NT2/D1 (cell line): ENCODE measurements around the gene PEX3.

Source experiments
- DNase-seq: peaks from one replicate; pipeline ENCODE4 v3.0.0-alpha.2; 2011; ENCODE audit warnings: low read depth, low spot score
- H3K27me3 ChIP-seq: 2 replicates; pipeline ENCODE4 v1.6.0; 2011; ENCODE audit warnings: mild to moderate bottlenecking; ENCODE audit not compliant: insufficient read length, insufficient read depth
- H3K36me3 ChIP-seq: 2 replicates; pipeline ENCODE4 v1.6.1; 2011; ENCODE audit warnings: mild to moderate bottlenecking, low read length, mixed read lengths; ENCODE audit not compliant: insufficient read depth, insufficient read length
- H3K4me1 ChIP-seq: 2 replicates; pipeline ENCODE4 v1.5.1; 2011; ENCODE audit not compliant: insufficient read depth, insufficient read length
- H3K4me3 ChIP-seq: 2 replicates; pipeline ENCODE4 v1.5.1; 2011; ENCODE audit warnings: low read depth; ENCODE audit not compliant: insufficient read length
- H3K9ac ChIP-seq: 2 replicates; pipeline ENCODE4 v1.6.0; 2011; ENCODE audit warnings: low read depth; ENCODE audit not compliant: insufficient read length
- H3K9me3 ChIP-seq: 2 replicates; pipeline ENCODE4 v1.5.1; 2011; ENCODE audit warnings: mild to moderate bottlenecking, low read length; ENCODE audit not compliant: insufficient read depth
- SUZ12 ChIP-seq: IDR thresholded peaks from 2 replicates; pipeline ENCODE4 v1.6.1; 2011; ENCODE audit not compliant: insufficient read length, insufficient read depth; ENCODE audit errors: extremely low read depth
- YY1 ChIP-seq: IDR thresholded peaks from 2 replicates; pipeline ENCODE4 v1.6.1; 2011; ENCODE audit not compliant: insufficient read length, insufficient read depth
- ZNF274 ChIP-seq: IDR thresholded peaks from 2 replicates; pipeline ENCODE4 v1.6.1; 2011; ENCODE audit warnings: mild to moderate bottlenecking, low read depth, low read length

PEX3 gene

DNA sequence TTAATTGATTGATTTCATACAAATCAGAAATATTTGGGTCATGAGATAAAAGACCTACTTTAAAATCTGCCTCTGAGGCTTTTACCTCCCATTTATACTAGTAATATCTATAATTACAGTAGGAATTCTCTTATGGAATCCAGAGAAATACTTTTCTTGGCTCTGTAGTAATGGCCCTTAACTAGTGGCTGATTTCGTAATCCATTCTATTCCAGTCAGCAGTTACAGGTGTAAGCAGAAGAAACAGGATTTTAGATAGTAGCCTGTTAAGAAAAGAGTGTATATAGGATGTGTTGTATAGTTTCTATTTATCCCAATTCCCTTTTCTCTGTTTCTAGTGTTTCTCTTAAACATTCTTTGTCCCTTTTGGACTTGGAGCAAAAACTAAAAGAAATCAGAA is 21.2 kb downstream of the PEX3 start:
- Histone ChIP-seq H3K4me3 (no peak overlapping the region), H3K9me3 (no peaks in the 10 kb centered on the region)
- TF ChIP-seq SUZ12, result no peak
- no peak for TF ChIP-seq ZNF274
- no peak for TF ChIP-seq YY1

DNA sequence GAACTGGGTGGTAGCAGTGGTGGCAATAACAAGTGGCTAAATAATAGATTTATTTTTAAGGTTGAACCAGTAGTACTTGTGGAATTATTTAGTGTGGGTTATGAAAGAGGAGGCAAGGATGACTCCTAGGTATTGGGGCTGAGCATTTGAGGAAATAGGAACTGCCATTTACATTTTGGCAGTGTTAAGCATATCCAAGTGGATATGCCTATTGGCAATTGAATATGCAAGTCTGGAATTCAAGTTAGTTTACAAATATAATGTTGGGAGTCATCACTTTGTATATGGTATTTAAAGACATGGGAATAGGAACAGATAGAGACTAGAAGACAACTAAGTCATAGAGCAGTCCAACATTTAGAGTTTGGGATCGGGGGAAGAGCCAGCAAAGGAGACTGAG is 25.9 kb downstream of the PEX3 start:
- Histone ChIP-seq H3K36me3 (peaks cover 5% of the 10 kb centered on the region), H3K27me3 (no peaks in the 10 kb centered on the region), H3K9ac (no peak overlapping the region), H3K4me3 (no peak overlapping the region), H3K4me1 (no peaks in the 10 kb centered on the region), H3K9me3 (no peaks in the 10 kb centered on the region)
- no peak for TF ChIP-seq SUZ12
- TF ChIP-seq YY1, result no peak
- no peak for TF ChIP-seq ZNF274
- no peak for DNase-seq

More for the DNA sequence above, 21.2 kb downstream of the PEX3 start:
- Histone ChIP-seq H3K9ac (no peak overlapping the region), H3K36me3 (peaks cover 5% of the 10 kb centered on the region), H3K27me3 (no peaks in the 10 kb centered on the region), H3K4me1 (no peaks in the 10 kb centered on the region)
- DNase-seq, result no peak

DNA sequence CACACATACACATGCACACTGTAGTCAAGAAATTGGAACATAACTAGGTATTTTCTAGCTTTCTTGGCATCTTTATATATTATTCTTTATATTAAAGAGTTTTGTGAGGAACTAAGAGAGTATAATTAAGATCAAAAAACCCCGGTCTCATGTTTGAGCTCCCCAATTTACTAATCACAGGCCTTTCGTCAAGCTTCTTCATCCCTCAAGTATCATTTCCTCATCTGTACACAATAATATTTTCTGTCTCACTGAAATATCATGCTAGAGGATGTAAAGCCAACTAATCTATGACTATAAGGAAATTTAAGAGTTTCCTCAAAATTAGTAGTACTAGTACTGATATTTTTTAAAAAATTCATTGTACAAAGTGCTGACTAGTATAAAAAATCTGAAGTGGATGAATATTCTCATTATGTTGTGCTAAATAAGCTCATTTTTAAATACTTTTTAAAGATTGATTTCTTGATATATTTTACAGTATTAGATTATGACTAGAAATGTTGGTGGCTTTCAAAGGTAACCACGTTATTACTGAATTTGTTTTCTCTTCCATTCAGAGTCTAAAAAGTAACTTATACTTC is 28.0 kb downstream of the PEX3 start:
- TF ChIP-seq SUZ12, result no peak
- no peak for TF ChIP-seq ZNF274
- no peak for TF ChIP-seq YY1
- no peak overlapping the region for H3K4me3 ChIP-seq
- no peaks in the 10 kb centered on the region for H3K9me3 ChIP-seq
- no peak for DNase-seq
- H3K4me1 ChIP-seq, result no peaks in the 10 kb centered on the region
- no peaks in the 10 kb centered on the region for H3K27me3 ChIP-seq
- H3K9ac ChIP-seq, result no peak overlapping the region
- peaks cover 5% of the 10 kb centered on the region for H3K36me3 ChIP-seq

DNA sequence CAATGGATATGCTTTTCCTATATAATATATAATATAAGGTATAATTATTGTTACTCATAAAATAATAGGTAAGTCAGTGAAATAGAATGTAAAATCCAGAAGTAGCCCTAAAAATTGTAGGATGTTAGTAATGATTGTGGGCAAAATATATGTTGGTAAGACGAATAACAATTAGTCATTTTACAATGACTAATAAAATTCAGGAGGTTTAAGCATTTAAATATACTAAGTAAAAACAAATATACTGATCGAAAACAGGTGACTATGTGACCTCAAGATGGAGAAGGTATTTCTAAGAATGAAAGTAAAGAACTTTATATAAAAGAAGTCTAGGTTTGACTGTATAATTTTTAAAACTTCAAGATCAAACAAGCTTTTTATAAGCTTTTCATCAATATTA is 32.0 kb downstream of the PEX3 start:
- no peak for DNase-seq
- no peak overlapping the region for H3K4me3 ChIP-seq
- H3K36me3 ChIP-seq, result no peaks in the 10 kb centered on the region
- no peak overlapping the region for H3K9ac ChIP-seq
- no peaks in the 10 kb centered on the region for H3K9me3 ChIP-seq
- H3K4me1 ChIP-seq, result no peaks in the 10 kb centered on the region
- H3K27me3 ChIP-seq, result no peaks in the 10 kb centered on the region
- TF ChIP-seq ZNF274 (no peak), YY1 (no peak), SUZ12 (no peak)

DNA sequence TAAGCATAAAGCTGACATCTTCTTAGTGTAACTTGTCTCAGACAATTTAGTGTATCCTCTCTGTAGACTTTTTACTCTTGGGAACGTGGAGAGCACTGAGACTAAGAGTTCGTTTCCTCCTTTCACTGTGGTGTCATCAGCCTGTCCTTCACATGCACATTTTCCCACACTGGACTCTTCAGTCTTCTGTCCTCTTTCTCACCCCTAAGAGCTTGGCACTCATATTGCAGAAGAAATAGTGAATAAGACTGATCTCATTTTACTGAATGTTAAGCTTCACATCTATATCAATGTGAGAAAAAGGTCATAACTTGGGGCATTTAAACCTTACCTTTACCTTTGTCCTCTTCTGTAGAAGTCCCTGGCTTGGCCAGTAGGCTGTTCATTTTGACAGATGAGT is 35.4 kb downstream of the PEX3 start:
- Histone ChIP-seq H3K36me3 (no peaks in the 10 kb centered on the region), H3K9ac (no peak overlapping the region), H3K27me3 (no peaks in the 10 kb centered on the region), H3K9me3 (no peaks in the 10 kb centered on the region), H3K4me1 (no peaks in the 10 kb centered on the region), H3K4me3 (no peak overlapping the region)
- TF ChIP-seq ZNF274, result no peak
- no peak for TF ChIP-seq YY1
- no peak for TF ChIP-seq SUZ12
- DNase-seq, result no peak

DNA sequence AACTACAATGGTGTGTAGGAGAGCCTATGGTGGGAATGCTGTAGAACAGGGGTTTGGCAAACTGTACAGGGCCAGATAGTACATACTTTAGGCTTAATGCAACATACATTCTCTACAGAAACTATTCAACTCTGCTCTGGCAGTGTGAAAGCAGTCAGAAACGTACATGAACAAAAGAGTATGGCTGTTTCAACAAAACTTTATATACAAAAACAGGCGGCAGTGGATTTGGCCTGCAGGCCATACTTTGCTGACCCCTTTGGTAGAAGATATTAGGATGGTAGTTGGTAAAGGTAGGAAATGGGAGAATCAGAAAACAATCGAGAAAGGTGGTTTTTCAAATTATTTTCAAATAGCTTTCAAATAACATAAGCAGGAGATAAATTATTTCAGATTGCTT is 36.1 kb downstream of the PEX3 start:
- Histone ChIP-seq H3K9me3 (no peaks in the 10 kb centered on the region), H3K9ac (no peak overlapping the region), H3K4me3 (no peak overlapping the region), H3K27me3 (no peaks in the 10 kb centered on the region), H3K4me1 (no peaks in the 10 kb centered on the region), H3K36me3 (no peaks in the 10 kb centered on the region)
- TF ChIP-seq SUZ12 (no peak), ZNF274 (no peak), YY1 (no peak)
- no peak for DNase-seq

DNA sequence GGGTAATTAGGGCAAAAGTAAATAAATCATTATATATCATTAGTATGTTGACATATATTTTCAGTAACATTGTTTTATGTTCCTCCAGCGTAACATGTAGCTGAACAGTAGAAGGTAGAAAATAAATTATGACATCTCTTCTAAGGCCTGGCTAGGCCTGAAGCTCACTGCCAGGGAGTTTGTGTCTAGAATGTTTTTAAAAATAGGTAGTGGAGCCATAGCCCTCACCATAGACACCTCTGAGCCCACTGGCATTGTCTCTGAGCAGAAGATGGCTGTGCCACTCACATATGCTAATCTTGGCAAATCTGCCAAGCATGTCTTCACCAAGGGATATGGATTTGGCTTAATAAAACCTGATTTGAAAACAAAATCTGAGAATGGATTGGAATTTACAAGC is 39.6 kb downstream of the PEX3 start:
- TF ChIP-seq SUZ12 (no peak), ZNF274 (no peak), YY1 (no peak)
- Histone ChIP-seq H3K4me3 (no peak overlapping the region), H3K9me3 (no peaks in the 10 kb centered on the region), H3K27me3 (no peaks in the 10 kb centered on the region), H3K9ac (no peak overlapping the region), H3K36me3 (peaks cover 10% of the 10 kb centered on the region), H3K4me1 (no peaks in the 10 kb centered on the region)
- no peak for DNase-seq
